SK-N-SH treated with all-trans-retinoic acid at 6 μM for 48 hours (cell line): ENCODE data around the gene DEAF1.

Experiments used
- ARNTL ChIP-seq: fragments of 450-650 bp; formaldehyde crosslinking; IDR thresholded peaks from 2 replicates; pipeline ENCODE4 v1.5.0; 2020; ENCODE audit warnings: low read depth, mild to moderate bottlenecking, moderate library complexity, borderline replicate concordance
- POU6F1 ChIP-seq: fragments of 250-450 bp; sonication (Bioruptor Pico); IDR thresholded peaks from 2 replicates; pipeline ENCODE4 v1.8.0; 2021; ENCODE audit warnings: low read depth, mild to moderate bottlenecking, moderate library complexity, borderline replicate concordance
- PPARA ChIP-seq: fragments of 250-450 bp; sonication (Bioruptor Pico); IDR thresholded peaks from 2 replicates; pipeline ENCODE4 v1.5.0; 2020; ENCODE audit warnings: mild to moderate bottlenecking, borderline replicate concordance
- TOX ChIP-seq: fragments of 250-450 bp; sonication (Bioruptor Pico); IDR thresholded peaks from 2 replicates; pipeline ENCODE4 v1.8.0; 2021; ENCODE audit warnings: mild to moderate bottlenecking, moderate library complexity, borderline replicate concordance
- ZNF70 ChIP-seq: fragments of 450-650 bp; formaldehyde crosslinking; IDR thresholded peaks from 2 replicates; pipeline ENCODE4 v1.5.0; 2020; ENCODE audit warnings: mild to moderate bottlenecking, moderate library complexity

GRCh38 chr11:704781-705645 lies 10.0 kb upstream of the DEAF1 start:
- no peak for TF ChIP-seq POU6F1 (CRISPR knock-in tag)
- TF ChIP-seq TOX, result no peak
- TF ChIP-seq ARNTL (CRISPR knock-in tag), result no peak
- no peak for TF ChIP-seq ZNF70 (CRISPR knock-in tag)
- no peak for TF ChIP-seq PPARA (CRISPR knock-in tag)
